ENCODE measurements around the gene RRAGC.

The RRAGC gene, protein sequence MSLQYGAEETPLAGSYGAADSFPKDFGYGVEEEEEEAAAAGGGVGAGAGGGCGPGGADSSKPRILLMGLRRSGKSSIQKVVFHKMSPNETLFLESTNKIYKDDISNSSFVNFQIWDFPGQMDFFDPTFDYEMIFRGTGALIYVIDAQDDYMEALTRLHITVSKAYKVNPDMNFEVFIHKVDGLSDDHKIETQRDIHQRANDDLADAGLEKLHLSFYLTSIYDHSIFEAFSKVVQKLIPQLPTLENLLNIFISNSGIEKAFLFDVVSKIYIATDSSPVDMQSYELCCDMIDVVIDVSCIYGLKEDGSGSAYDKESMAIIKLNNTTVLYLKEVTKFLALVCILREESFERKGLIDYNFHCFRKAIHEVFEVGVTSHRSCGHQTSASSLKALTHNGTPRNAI
- long read RNA-seq, partial matches to known transcripts, result 0 of 6 reads
- long read RNA-seq, other reads (novel, unspliced or antisense), result 6 of 6 reads

DNA sequence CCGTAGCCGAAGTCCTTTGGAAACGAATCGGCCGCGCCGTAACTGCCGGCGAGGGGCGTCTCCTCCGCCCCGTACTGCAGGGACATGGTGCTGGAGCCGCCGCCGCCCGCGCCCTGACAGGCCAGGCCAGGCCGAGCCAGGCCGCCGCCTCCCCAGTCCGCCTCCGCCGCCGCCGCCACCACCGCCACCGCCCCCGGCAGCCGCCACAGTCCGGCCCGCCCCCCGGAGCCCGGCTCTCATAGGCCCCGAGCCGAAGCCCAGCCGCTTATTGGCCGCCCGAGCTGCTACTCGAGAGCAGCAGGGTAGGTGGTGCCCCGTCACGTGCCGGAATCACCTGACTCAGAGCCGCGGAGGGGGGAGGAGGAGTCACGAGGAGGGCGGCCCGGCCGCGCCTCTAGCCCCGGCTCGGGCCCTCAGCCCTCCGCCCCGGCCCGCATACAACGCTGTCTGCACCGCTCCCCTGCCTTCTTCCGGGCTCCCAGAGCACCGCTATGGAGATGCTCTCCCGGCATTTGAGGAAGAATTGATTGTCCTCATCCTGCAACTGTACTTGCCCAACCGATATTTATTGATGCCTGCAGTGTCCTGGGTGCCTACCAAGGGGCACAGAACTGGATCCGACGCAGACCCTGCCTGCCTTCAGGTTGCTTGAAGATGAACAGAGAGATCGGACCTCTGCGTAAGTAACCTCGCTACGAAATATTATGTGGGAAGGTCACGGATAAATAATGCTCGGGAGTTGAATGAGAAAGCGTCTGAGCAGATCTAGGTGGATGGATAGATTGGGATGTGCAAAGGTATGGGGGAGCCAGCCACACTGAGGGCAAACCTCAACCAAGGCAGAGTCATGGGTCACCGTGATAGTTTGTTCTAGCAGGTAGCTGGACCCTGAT is at the start of gene RRAGC:
RRAGC (minus strand) TSS at position 212 of the 893 bp plus-strand sequence; CDS start at position 86, 126 bp downstream.
- Histone ChIP-seq H3K27me3 (ENCODE audit: insufficient read depth, poor library complexity, severe bottlenecking) (no peaks in the 10 kb centered on the region), H3K27ac (replicated peaks) (peak within 1 kb of the TSS; percentile 62), H3K4me3 (replicated peaks; ENCODE audit: insufficient read depth, low read length) (peak within 1 kb of the TSS; percentile 94)
- no peak for TF ChIP-seq SPI1 (IDR thresholded peaks at IDR 0.05; ENCODE audit: borderline replicate concordance, low read depth)
- TF ChIP-seq, protein P1, sequence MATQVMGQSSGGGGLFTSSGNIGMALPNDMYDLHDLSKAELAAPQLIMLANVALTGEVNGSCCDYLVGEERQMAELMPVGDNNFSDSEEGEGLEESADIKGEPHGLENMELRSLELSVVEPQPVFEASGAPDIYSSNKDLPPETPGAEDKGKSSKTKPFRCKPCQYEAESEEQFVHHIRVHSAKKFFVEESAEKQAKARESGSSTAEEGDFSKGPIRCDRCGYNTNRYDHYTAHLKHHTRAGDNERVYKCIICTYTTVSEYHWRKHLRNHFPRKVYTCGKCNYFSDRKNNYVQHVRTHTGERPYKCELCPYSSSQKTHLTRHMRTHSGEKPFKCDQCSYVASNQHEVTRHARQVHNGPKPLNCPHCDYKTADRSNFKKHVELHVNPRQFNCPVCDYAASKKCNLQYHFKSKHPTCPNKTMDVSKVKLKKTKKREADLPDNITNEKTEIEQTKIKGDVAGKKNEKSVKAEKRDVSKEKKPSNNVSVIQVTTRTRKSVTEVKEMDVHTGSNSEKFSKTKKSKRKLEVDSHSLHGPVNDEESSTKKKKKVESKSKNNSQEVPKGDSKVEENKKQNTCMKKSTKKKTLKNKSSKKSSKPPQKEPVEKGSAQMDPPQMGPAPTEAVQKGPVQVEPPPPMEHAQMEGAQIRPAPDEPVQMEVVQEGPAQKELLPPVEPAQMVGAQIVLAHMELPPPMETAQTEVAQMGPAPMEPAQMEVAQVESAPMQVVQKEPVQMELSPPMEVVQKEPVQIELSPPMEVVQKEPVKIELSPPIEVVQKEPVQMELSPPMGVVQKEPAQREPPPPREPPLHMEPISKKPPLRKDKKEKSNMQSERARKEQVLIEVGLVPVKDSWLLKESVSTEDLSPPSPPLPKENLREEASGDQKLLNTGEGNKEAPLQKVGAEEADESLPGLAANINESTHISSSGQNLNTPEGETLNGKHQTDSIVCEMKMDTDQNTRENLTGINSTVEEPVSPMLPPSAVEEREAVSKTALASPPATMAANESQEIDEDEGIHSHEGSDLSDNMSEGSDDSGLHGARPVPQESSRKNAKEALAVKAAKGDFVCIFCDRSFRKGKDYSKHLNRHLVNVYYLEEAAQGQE (IDR thresholded peaks at IDR 0.05; ENCODE audit: insufficient replicate concordance, low read depth), result no peak
- TF ChIP-seq POLR2AphosphoS5 (IDR thresholded peaks at IDR 0.05; ENCODE audit: low read depth), result peak; percentile 45
- 0 out of 2 replicates have a peak, but pooled peaks have one; percentile 20 for TF ChIP-seq GABPA (IDR thresholded peaks at IDR 0.05; ENCODE audit: low read depth)
- TF ChIP-seq, protein P2, sequence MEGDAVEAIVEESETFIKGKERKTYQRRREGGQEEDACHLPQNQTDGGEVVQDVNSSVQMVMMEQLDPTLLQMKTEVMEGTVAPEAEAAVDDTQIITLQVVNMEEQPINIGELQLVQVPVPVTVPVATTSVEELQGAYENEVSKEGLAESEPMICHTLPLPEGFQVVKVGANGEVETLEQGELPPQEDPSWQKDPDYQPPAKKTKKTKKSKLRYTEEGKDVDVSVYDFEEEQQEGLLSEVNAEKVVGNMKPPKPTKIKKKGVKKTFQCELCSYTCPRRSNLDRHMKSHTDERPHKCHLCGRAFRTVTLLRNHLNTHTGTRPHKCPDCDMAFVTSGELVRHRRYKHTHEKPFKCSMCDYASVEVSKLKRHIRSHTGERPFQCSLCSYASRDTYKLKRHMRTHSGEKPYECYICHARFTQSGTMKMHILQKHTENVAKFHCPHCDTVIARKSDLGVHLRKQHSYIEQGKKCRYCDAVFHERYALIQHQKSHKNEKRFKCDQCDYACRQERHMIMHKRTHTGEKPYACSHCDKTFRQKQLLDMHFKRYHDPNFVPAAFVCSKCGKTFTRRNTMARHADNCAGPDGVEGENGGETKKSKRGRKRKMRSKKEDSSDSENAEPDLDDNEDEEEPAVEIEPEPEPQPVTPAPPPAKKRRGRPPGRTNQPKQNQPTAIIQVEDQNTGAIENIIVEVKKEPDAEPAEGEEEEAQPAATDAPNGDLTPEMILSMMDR (IDR thresholded peaks at IDR 0.05; ENCODE audit: insufficient read depth, low read length), result no peak
- peak; percentile 91 to 99 for DNase-seq (ENCODE audit: low read depth in 1 of 2, low spot score in 1 of 2)

DNA sequence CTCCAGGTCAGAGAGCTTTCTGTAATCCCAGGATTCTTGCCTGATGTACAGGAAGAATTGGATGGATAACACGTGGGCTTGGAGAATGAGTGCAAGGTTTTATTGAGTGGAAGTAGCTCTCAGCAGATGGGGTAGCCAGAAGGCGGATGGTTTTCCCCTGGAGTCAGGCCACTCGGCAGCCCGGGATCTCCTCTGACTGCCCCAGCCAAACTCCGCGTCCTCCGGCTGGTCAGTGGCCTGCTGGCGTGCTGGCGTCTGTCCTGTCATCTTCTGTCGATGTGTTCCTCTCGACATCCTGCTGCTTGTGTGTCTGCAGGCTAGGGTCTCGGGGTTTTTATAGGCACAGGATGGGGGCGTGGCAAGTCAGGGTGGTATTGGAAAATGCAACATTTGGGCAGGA is 49.2 kb upstream of the RRAGC start:
- H3K27ac ChIP-seq (replicated peaks), result no peak overlapping the region
- no peak for DNase-seq (ENCODE audit: low read depth in 1 of 2, low spot score in 1 of 2)
- H3K4me3 ChIP-seq (replicated peaks; ENCODE audit: insufficient read depth, low read length), result no peak overlapping the region
- TF ChIP-seq GABPA (IDR thresholded peaks at IDR 0.05; ENCODE audit: low read depth), result no peak
- H3K27me3 ChIP-seq (ENCODE audit: insufficient read depth, poor library complexity, severe bottlenecking), result no peaks in the 10 kb centered on the region

DNA sequence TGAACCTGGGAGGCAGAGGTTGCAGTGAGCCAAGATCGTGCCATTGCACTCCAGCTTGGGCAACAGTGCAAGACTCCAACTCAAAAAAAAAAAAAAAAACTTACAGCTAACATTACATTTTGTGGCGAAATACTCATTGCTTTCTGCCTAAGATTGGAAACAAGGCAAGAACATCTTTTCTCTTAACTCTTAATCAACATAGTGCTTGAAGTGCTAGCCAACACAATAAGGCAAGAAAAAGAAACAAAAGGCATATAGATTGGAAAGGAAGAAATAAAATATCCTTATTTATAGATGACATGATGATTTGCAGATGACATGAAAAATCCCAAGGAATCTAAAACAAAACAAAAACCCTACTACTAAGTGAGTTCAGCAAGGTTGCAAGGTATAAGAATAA is 46.4 kb upstream of the RRAGC start:
- H3K27ac ChIP-seq (replicated peaks), result no peak overlapping the region
- H3K4me3 ChIP-seq (replicated peaks; ENCODE audit: insufficient read depth, low read length), result no peak overlapping the region
- TF ChIP-seq POLR2AphosphoS5 (IDR thresholded peaks at IDR 0.05; ENCODE audit: low read depth) (no peak), SPI1 (IDR thresholded peaks at IDR 0.05; ENCODE audit: borderline replicate concordance, low read depth) (no peak), GABPA (IDR thresholded peaks at IDR 0.05; ENCODE audit: low read depth) (no peak)
- TF ChIP-seq, protein P1 (IDR thresholded peaks at IDR 0.05; ENCODE audit: insufficient replicate concordance, low read depth), result no peak
- TF ChIP-seq, protein P2 (IDR thresholded peaks at IDR 0.05; ENCODE audit: insufficient read depth, low read length), result no peak
- DNase-seq (ENCODE audit: low read depth in 1 of 2, low spot score in 1 of 2), result no peak
- H3K27me3 ChIP-seq (ENCODE audit: insufficient read depth, poor library complexity, severe bottlenecking), result no peaks in the 10 kb centered on the region

DNA sequence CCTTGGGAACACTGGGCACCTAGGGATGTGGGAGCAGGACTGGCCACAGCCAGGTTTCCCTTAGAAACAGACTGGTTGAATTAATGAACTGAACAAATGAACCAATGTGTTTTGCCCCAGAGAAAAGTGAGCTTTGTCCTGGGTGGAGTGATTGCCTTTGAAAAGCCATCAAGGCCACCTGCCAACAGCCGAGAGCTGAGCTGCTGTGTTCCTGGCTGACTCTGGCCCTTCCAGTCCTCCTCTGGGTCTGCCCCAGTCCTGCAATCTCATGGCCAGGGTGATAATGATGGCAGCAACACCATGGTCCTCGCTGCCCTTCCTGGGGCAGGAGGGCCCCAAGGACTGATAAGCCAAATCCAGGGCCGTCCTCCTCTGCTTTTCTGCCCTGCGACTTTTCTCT is 40.0 kb upstream of the RRAGC start:
- H3K27ac ChIP-seq (replicated peaks), result no peak overlapping the region
- no peak overlapping the region for H3K4me3 ChIP-seq (replicated peaks; ENCODE audit: insufficient read depth, low read length)
- no peaks in the 10 kb centered on the region for H3K27me3 ChIP-seq (ENCODE audit: insufficient read depth, poor library complexity, severe bottlenecking)
- no peak for DNase-seq (ENCODE audit: low read depth in 1 of 2, low spot score in 1 of 2)
- TF ChIP-seq POLR2AphosphoS5 (IDR thresholded peaks at IDR 0.05; ENCODE audit: low read depth), result no peak
- no peak for TF ChIP-seq SPI1 (IDR thresholded peaks at IDR 0.05; ENCODE audit: borderline replicate concordance, low read depth)
- TF ChIP-seq GABPA (IDR thresholded peaks at IDR 0.05; ENCODE audit: low read depth), result no peak
- TF ChIP-seq, protein P2 (IDR thresholded peaks at IDR 0.05; ENCODE audit: insufficient read depth, low read length), result no peak
- TF ChIP-seq, protein P1 (IDR thresholded peaks at IDR 0.05; ENCODE audit: insufficient replicate concordance, low read depth), result no peak
